ENCODE measurements around the gene CDK19.

GRCh38 chr6:110815015-110815410, 256 bp downstream of the CDK19 start:
- no peak for TF ChIP-seq CTCF (IDR thresholded peaks at IDR 0.05)
- TF ChIP-seq ELF4 (CRISPR knock-in tag; IDR thresholded peaks at IDR 0.05; ENCODE audit: low read depth): no peak
- TF ChIP-seq TCF7 (CRISPR knock-in tag; IDR thresholded peaks at IDR 0.05; ENCODE audit: low read depth): no peak
- no peak for TF ChIP-seq IRF2 (CRISPR knock-in tag; IDR thresholded peaks at IDR 0.05; ENCODE audit: borderline replicate concordance, low read depth)
- no peak for TF ChIP-seq GRHL2 (CRISPR knock-in tag; IDR thresholded peaks at IDR 0.05; ENCODE audit: insufficient replicate concordance, severe bottlenecking)
- no peak for TF ChIP-seq ATF6 (CRISPR knock-in tag; IDR thresholded peaks at IDR 0.05)
- no peak; the same call in 1 of the 2 replicates for TF ChIP-seq HMGXB4 (CRISPR knock-in tag; IDR thresholded peaks at IDR 0.05)
- TF ChIP-seq ZBTB21 (CRISPR knock-in tag; IDR thresholded peaks at IDR 0.05; ENCODE audit: borderline replicate concordance): no peak
- TF ChIP-seq NFYB (CRISPR knock-in tag; conservative IDR thresholded peaks at IDR 0.05; ENCODE audit: low read depth): no peak
- no peak for TF ChIP-seq ZNF263 (CRISPR knock-in tag; IDR thresholded peaks at IDR 0.05; ENCODE audit: low read depth)

Measured in WTC11 (cell line).